Stimulated activated CD4-positive, alpha-beta T cell treated with anti-CD3 and anti-CD28 coated beads, Interleukin-12 subunit alpha, Interleukin-12 subunit beta, amount 100 ng/mL, for 24 hours (primary cell): ENCODE results near the gene SPG11.
A peak's percentile ranks its signal among the peaks of the same experiment; 100 is the strongest.
"Not testable (repeated sequence)": the region's sequence is repeated elsewhere in the genome, so short reads cannot be mapped to it uniquely, and the experiment has no call there.

ENCODE experiments used
- DNase-seq, 2 experiments: peaks; one replicate each; pipeline ENCODE4 v3.0.0-alpha.2; 2020; ENCODE audit warnings: low read depth in 2 of 2

SPG11 gene

DNA sequence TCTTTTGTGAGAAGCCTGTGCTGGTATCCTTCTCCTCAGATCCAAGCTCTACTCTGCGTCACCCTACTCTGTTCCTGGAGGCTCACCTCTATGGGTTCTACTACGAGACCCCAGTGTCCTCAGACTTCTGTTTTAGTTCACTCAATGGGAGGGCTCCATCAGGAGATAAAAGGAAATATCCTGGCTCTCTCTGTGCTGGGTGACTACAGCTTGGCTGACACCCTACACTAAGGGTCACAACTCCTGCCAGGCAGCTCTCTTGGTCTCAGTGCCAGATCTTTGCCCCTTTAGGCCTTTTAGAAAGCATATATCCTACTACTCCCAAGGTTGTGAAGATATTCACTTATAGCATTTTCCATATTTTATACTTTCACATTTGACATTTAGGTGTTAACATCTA is 46.5 kb downstream of the SPG11 start:
- no peak for DNase-seq

DNA sequence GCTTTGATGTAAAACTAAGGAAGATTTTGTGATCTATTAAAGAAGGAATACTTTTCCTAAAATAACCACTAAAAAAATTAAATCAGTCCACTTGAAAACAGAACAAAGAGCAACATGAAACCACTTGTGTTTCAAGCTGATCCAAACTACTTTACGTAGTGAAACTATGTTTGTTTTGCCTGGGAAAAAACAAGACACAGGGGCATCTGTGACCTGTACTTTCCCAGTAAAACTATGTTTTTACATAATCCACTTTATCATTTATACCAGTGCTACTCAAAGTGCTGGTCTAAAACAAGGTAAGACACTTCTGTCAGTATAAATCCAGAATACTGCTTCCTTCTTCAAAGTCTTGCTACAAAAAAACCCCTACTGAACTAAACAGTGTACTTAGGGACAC is 56.7 kb downstream of the SPG11 start:
- no peak for DNase-seq

DNA sequence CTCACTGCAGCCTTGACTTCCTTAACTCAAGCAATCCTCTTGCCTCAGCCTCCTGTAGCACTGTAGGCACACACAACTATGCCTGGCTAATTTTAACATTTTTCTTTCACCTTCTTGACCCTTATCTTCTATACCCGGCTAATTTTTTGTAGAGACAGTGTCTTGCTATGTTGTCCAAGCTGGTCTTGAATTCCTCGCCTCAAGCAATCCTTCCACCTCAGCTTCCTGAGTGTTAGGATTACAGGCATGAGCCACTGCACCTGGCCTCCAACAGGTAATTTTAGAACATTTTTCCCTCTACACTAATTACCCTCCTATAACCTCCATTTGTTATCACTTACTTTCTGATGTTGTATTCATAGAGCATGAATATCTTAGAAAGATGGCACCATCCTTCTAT is 60.3 kb downstream of the SPG11 start:
- no peak for DNase-seq

DNA sequence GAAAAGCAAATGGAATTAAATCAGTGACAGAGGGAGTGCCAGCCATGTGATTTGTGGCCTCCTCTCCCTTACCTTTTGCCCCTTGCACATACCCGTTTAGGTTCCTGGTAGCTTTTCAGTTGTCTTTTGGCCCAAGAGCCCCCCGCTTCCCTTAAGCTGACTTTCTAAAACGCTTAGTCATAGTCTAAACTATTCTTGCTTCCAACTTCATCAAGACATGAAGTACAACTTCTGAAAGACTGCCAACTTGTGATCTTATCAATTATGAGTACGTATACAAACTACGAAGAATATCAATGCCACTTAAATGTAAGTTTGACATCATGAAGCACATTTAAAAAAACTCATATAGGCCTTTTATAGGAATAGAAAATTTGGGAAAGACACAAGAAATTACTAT is 64.6 kb downstream of the SPG11 start:
- DNase-seq, result no peak

DNA sequence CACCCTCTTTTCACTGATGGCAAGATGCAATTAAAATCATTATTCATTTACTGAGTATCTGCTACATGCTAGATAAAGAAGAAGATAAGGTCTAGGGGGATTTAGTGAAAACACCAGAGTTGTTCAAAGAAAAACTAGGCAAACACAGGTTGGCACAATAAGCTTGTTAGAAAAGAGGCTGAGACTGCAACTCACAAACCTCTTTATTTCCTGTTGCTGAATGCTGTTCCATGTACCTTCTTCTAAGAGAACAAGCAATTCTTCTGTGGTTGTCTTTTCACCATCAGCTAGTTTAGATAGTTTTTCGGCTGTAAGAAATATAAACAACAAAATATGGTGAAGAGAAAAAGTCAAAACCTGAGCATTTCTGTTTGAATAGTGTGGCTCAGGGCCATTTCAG is 65.4 kb downstream of the SPG11 start:
- no peak for DNase-seq

DNA sequence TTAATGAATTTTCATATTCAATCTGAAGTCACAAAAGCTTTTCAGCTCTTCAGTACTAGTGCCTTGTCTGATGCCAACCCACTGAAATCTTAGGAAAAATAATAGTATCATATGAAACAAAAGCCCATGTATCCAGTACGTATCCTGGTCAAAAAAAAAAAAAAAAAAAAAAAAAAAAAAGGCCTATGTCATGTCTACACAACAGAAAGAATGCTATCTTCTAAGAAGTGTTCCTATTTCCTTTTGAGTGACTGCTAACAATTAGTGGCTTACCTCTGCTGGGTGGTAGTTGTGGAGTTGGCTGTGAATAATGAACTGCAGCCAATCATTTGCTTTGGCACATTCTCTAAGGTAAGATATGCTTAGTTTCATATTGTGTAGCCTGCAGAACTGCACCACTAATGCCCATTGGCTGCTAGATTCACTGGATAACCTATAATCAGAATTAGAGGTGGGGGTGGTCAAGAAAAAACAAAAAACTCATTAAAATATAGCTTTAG is 66.9 kb downstream of the SPG11 start:
- DNase-seq, result no peak

DNA sequence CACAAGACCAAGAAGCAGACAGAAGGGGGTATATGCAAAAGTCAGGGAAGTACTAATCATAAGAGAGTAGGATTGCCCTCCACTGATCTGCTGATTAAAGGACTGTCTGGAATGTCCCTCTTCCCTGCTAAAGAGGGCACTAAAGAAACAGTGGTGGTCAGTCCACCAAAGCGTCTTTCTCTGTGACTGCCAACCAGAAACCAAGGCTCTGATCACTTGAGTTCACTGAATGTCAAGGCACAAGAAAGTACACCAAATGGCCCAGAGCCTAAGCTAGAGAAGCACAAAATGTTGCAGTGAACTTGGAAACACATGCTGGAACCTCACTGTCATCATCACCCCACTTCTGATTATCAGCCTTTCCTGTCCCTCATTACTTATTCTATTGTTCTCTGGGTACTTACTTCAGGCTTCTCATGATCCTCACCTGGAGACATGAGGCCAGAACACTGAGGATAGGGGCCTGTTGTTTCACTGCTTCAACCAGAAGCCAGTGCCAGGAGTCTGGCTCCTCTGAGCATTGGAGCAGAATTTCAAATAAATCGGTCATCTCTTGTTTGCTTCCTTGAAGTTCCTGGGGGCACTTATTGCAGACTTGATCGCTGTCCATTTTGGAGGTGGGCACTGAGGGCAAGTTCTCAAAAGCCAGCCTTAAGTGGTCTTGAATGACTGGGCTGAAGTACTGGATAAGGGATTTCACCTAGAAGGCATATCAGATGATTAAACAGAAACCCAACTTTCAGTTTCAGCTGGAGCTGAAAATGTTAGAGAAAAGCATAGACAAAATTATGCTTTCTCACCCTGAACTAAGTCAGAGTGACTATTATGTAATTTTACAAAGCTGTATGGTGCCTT is 67.6 kb downstream of the SPG11 start:
- no peak for DNase-seq

DNA sequence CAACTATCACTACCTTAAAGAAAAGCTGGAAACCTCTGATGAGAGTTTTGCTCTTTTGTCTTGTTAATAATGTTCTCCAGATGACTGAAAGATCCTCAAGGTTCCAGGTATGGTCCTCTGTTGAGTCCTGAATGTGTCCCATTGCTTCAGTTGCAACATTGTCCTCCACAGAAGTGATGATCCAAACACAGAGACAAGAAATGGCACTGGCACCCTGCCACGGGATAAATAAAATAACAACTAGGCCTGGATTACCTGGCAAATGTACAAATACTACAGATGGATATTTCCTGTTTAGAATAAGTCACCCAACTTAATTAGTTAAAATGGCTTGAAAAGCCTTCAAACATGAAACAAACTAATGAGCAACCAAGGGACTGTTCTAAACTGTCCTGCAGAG is 68.2 kb downstream of the SPG11 start:
- DNase-seq, result no peak

DNA sequence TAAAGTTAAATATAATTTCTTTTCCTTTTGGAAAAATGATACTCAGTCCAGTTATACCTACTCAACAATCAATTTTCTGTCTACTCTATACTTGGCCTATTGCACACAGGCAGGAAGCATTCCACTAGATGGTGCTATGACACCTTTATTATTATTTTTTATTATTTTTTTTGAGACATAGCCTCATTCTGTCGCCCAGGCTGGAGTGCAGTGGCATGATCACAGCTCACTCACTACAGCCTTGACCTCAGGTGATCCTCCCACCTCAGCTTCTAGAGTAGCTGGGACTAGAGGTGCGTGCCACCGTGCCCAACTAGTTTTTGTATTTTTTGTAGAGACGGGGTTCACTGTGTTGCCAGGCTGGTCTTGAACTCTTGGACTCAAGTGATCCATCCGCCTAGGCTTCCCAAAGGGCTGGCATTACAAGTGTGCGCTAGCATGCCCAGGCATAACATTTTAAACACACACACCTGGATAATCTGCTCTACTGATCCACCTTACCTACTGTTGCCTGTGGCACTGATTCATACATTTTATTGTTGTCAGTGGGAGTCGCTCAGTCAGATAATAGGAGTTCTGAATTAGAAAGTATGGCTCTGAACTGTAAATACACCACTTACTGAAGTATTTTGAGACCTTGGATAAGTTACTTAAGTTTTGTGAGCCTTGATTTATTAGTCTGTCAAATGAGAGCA is 70.3 kb downstream of the SPG11 start:
- no peak for DNase-seq

DNA sequence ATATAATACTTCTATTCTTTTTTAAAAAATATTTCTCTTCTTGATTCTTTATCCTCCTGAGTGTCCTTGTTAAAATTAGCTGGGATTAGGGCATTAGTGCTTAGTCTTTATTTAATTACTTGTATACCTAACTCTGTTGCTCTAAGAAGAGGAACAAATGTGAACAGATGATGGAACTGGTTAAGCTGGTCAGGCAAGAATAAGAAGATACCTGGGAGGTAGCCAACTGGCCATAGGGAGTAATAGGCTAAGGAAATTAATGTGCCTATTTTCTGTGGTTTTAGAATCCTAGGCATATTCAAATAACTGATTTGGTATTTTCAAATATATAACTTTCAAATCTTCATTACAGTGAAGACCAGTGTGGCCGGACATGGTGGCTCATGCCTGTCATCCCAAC is 72.1 kb downstream of the SPG11 start:
- DNase-seq, result no peak

DNA sequence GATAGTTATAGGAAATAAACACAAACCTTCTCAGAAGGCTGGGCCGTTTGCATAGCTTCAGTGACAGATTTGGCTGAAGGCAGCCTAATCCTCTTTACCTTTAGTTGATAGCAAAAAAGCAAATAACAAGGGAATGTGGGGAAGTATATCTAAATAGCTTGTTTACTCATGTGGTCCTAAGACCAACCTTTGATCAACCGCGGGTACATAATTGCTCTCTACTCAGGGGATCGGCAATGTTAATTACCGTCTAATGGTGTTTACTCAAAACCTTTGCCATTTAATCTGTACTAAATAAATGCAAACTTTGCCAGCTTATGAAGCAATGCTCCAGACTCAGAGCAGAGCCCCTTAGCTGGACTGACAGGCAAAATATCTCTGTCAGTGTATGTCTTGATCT is 74.9 kb downstream of the SPG11 start:
- no peak for DNase-seq

DNA sequence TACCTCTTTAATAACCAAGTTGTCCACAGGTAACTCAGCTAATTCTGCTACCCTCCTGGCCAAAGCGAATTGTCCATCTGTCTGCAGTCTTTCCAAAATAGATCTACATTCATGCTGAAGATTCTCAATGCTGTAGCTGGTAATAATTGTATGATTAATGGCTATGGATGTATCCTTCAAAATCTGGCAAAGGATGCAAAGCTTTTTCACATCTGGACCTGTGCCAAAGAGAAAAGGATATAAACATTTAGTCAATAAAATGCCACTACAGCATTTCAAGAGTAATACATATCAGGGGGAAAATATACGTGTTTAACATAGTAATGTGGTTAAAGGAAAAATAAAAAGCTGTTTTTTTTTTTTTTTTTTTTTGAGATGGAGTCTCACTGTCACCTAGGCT is 77.8 kb downstream of the SPG11 start:
- no peak for DNase-seq

DNA sequence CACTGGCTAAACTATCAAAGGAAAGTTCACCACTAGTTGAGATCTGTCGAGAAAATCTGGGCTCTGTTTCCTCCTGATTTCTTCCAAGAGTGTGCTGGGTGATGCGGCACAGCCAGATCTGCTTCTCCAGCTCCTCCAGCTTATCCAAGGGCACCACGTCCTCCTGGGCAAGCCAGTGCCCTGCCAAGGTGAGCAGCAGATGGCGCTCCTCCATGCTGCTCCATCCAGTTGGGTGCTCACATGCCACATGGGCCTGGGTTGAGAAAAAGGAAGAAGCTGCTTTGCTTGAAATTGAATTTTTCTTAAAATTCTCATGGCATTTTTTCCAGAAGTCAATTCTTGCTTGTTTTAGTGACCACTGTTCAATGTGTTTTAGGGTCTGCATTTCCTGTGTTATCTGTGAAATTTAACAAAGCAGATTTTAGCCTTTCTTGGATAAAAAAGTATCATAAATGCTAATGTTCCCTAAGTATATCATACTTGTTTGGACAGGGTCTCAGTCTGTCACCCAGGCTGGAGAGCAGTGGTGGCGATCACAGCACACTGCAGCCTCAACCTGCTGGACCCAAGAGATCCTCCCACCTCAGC is 79.2 kb downstream of the SPG11 start:
- peak in 1 of 2 experiments; percentile 44 for DNase-seq

DNA sequence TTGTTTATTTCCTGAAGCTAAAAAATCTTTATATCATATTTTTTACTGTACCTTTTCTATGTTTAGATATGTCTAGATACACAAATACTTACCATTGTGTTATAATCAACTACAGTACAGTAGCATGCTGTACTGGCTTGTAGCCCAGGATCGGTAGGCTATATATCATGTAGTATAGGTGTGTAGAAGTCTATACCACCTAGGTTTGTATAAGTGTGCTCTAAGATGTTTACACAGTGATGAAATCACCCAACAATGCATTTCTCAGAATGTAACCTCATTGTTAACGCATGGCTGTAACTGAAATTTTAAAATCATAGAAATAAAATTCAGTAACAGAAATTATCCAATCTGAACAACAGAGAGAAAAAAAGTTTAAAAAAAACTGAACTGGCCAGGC is 83.4 kb downstream of the SPG11 start:
- DNase-seq, result no peak

DNA sequence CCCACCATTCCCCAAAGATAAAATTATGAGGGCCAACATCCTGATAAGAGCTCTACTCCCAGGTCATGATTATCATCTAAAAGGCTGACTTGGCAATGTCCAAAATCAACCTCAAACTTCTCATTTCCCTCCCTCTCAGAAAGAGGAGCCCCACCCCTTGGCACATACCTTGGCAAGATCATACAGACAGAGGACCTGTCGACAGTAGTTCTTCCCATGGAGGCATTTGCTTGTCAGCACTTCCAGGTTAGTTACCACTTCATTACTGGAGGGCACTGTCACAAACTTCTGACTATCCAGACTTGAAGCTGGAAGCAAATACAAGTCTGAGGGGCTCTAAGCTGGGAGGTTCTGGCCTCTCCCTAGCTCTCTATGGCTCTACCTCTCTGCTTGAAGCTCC is 88.7 kb downstream of the SPG11 start:
- no peak for DNase-seq

DNA sequence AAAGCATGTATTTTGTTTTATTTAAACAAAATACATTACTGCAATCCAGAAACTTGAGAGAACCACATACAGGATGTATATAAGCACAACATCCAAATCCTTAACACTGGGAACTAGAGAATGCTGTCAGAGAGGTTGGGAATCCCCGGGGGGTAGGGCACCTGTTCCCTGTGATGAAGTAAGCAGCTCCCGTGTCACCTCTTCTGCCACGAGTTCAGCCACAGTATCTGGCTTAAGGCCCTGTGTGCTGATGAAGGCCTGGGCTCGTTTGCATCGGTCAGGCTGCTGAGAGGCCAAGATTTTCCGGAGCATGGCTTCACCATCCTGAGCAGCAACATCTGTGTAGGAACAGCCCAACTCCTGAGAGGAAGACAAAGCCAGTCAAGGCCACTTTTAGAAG is 90.1 kb downstream of the SPG11 start:
- no peak for DNase-seq

DNA sequence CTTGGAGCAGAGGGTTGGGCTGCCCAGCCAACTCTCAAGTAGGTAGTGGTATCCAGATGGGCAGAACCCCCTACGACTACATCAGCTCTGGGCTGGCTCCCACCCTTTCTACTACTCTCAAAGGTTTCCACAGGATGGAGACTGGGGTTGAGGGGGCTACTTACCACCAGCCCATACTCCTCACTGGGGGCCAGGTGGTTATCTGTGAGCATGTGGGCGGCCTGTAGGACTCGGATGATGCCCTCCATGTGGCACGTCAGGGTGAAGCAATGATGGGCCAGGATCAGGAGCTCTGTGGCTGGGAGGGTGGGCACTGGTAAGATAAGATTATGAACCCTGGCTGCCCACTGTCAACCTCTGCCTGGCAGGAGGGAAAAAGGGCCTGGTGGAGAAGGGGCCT is 93.1 kb downstream of the SPG11 start:
- no peak for DNase-seq

DNA sequence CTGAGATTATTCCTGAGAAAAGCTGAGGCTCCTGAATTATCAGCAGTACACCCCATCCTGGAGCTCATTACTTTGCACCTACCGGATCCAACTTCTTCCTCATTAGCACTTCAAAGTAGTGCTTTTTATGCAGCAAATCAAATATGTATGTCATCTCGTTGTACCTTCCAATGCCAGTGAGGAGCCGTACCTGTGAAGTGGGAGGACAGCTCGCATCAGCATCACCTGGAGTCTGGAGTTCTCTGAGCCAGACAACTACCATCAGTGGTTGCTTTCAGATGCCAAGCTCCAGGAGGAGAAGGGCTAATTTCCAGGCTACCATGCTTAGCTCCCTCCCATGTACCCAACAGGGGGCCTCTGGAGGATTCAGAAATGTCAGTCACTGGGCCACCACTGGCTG is 94.1 kb downstream of the SPG11 start:
- DNase-seq, result no peak

DNA sequence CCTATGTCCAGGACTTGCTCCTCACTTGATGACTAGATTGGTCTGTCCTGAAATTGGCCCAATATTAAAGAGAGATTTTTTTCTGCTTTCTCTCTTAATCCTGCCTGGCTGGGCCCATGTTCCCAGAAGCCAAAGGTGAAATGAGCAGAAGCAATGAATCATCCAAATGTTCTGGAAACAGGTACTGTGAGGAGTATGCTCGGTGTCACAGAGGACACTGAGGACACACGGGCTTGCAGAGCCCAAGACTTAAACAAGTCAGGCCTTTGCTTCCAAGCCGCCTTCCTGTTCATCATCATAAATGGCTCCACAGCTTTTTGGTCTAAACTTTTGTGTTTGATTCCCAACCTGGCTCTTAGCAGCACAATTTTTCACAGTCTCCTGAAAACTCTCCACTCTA is 95.1 kb downstream of the SPG11 start:
- DNase-seq, result no peak

DNA sequence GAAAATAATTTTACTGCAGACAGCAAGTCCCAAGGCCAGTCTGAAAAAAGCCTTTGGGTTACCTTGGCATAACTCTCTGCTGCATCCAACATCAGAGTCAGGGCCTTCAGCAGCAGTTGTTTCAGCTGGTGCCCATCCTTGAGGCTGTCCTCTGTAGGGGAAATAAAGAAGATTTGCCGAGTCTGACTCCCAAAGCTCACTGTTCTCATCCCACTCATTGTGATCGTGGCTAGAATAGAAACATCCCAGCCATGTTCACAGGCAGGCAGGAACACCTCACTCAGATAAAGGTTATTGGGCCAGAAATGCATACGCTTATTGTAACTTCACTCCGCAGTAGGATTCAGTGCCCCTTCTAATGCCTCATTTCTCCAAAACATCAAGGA is 97.3 kb downstream of the SPG11 start:
- DNase-seq, result no peak

DNA sequence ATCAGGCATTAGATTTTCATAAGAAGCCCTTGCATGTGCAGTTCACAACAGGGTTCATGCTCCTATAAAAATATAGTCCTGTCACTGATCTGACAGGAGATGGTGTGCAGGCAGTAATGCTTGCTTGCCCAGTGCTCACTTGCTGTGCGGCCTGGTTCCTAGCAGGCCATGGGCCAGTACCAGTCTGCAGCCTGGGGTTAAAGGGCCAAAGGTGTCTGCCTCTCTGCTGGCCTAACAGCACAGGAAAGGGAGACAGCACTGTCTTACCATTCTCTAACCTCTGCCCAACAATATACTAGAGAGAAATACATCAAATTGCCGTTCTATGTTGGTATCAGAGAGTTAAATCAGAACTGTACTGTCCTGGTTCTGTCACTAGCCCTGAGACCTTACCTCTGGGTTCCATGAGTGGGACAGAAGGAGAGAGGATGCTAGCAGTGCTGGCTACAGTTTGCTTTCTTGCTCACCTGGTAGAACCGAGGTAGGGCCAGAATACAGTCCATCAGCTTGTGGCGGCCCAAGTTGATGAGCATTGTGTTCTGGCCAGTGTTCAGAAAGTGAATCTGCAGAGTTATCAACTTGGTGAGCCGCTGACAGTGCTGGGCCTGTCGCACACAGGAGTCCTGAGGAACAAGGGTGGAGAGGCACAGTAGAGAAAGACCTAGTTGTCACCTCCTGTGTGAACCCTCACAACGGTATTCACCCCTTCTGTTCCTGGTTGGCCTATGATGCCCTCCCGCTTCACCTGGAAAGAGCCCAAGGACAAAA is 97.9 kb downstream of the SPG11 start:
- DNase-seq, result no peak

DNA sequence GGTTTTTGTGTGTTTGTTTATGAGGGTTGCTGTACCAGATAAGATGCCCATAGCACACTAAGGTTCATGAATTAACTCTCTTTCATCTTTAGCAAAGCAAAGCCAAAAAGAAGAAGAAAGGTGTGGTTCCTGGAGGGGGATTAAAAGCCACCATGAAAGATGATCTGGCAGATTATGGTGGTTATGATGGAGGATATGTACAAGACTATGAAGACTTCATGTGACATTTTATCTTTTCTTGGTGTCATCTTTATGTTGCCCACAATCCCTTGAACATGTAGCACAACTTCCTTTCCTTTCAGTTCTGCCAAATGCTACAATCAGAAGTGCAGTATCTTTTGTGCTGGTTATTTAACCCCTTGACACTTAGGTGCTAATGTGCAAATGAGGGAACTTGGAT is 102.5 kb downstream of the SPG11 start:
- not testable (repeated sequence) for DNase-seq
